Measurements from ENCODE around the gene PODNL1. TPM values are rescaled to one million over a fixed set of nuclear protein-coding genes. Genes with fewer than 3 reads are reported as not detected.
"Not testable (repeated sequence)": the region's sequence is repeated elsewhere in the genome, so short reads cannot be mapped to it uniquely, and the experiment has no call there.

PODNL1 gene
- total RNA-seq, 1 donor from 2014 or later, result 0.42 TPM

DNA sequence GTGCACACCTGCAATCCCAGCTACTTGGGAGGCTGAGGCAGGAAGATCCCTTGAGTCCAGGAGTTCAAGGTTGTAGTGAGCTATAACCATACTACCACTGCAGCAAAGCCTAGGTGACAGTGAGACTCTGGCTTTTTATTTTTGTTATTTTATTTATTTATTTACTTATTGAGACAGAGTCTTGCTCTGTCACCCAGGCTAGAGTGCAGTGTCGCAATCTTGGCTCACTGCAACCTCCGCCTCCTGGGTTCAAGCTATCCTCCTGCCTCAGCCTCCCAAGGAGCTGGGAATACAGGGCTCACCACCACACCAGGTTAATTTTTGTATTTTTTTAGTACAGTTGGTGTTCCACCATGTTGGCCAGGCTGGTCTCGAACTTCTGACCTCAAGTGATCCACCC lies 35.3 kb upstream of the PODNL1 start:
- intact Hi-C loops (cut with micrococcal nuclease), result not testable (repeated sequence)

DNA sequence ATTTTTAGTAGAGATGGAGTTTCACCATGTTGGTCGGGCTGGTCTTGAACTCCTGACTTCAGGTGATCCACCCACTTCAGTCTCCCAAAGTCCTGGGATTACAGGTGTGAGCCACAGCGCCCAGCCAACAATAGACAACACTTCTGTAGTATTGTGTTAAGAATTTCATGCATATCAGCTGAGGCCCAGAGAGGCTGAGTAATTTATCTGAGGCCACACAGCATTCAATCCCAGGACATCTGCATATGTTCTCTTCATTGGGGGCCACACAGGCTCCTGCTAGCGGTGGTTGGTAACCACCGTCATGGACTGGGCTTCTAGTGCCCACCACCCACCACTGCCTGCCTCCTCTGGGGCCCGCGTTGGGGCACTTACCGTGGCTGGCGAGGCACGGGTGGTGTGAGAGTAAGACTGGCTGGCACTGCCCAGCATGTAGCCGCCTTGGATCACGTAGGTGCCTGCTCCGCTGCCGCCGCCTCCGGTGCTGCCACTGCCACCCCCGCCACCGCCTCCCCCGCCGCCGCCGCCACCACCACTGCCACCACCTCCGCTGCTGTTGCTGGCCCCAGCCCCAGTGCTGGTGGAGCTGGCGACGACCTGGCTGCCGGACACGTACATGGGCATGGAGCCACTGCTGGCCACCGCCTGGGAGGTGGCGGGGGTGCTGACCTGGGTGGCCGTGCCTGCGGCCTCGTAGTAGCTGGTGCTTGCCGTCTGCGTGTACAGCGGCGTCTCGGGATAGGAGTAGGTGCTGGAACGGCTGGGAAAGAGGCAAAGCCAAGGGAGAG lies 34.3 kb upstream of the PODNL1 start:
- intact Hi-C loops (cut with micrococcal nuclease), result no loop called here

DNA sequence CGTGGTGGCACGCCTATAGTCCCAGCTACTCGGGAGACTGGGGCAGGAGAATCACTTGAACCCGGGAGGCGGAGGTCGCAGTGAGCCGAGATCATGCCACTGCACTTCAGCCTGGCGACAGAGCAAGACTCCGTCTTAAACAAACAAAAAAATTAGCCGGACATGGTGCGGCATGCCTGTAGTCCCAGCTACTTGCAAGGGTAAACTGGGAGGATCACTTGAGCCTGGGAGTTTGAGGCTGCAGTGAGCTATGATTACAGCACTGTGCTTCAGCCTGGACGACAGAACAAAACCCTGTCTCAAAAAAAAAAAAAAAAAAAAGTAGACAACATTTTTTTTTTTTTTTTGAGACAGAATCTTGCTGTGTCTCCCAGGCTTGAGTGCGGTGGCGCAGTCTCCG lies 33.7 kb upstream of the PODNL1 start:
- intact Hi-C loops (cut with micrococcal nuclease), result not testable (repeated sequence)

DNA sequence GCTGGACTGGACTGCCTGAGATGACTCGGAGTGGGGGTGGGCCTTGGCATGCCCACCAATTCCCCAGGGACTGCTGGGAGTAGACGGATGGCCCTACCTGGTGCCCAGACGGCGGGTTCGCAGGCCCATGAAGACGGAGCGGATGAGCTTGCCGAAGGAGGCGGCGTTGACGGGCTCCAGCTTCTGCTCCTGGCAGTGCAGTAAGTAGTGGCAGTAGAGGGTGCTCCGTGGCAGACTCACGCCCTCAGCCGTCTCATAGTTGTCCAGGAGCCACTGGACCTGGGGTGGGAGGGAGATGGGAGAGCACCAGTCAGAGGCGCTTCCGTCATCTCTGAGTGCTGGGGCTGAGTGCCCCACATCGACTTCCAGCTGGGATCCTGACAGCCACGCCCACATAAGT lies 31.7 kb upstream of the PODNL1 start:
- intact Hi-C loops (cut with micrococcal nuclease), result no loop called here

DNA sequence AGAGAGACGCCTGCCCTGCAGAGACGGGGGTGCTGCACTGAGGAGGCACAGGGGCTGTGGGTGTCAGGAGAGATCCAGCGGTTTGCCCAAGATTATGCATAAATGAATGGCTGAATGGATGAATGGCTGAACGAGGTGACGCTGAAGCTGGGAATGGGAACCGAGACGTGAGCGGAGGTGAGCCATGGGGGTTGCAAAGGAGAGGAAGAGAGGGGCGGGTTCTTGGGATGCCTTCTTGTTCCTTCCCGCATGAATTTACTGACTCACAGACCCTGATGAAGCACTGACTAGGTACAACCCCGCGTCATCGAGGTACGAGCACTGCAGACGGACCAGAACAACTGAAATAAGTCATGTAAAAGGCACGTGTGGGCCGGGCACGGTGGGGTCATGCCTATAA lies 30.8 kb upstream of the PODNL1 start:
- intact Hi-C loops (cut with micrococcal nuclease), result no loop called here

DNA sequence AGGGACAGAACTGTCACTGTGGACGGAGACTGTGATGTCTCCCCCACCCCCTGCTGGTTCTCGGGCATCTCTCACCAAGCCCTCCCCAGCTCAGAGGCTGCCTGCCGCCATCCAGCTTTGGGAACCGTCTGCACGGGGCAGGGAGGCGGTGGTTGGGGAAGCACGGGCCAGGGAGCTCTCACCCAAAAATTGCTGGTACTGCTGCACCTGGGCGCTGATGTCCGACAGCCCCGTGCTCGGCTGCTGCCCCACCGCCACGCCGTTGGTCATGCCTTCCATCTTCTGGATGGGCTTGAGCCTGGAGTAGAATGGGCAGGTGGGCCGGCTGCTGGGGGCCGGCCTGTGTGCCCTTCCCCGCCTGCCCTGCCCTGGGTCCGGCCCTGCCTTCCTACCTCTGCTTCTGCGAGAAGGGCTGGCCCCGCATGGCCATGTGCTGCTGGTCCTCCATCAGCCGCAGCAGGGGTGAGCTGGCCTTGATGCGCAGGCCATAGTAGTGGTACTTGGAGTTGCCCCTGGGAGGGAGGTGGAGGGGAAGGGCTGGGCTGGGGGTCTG lies 30.2 kb upstream of the PODNL1 start:
- intact Hi-C loops (cut with micrococcal nuclease), result no loop called here

DNA sequence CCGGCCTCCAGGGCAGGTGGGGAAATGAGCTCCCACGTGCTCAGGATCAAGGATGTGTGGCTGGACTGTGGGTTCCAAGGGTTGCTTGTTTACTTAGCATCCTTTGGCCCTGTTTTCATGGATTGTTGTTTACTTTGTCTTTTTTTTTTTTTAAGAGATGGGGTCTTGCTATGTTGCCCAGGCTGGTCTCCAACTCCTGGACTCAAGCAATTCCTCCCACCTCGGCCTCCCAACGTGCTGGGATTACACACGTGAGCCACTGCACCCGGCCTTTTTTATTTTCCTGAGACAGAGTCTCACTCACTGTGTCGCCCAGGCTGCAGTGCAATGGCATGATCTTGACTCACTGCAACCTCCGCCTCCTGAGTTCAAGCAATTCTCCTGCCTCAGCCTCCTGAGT lies 29.0 kb upstream of the PODNL1 start:
- intact Hi-C loops (cut with micrococcal nuclease), result not testable (repeated sequence)

DNA sequence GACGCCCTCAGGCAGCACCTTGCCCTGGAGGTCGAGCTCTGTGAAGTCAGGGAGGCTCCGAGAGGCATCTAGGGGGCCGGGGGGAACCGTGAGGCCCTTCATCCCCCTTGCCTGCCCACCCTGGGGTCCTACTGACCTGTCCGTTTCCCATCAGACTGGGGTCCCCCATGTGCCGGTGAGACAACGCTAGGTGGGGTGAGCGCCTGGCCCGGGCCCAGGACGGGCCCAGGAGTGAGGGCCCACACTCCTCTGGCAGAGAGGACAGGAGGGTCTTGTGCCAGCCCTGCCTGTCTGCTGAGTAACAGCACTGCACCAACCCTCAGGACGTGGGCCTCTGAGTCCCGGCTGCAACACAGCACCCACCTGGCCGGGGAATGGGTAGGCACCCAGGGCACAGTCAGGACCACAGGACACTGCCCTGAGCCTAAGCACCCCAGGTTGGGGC lies 28.5 kb upstream of the PODNL1 start:
- intact Hi-C loops (cut with micrococcal nuclease), result no loop called here

DNA sequence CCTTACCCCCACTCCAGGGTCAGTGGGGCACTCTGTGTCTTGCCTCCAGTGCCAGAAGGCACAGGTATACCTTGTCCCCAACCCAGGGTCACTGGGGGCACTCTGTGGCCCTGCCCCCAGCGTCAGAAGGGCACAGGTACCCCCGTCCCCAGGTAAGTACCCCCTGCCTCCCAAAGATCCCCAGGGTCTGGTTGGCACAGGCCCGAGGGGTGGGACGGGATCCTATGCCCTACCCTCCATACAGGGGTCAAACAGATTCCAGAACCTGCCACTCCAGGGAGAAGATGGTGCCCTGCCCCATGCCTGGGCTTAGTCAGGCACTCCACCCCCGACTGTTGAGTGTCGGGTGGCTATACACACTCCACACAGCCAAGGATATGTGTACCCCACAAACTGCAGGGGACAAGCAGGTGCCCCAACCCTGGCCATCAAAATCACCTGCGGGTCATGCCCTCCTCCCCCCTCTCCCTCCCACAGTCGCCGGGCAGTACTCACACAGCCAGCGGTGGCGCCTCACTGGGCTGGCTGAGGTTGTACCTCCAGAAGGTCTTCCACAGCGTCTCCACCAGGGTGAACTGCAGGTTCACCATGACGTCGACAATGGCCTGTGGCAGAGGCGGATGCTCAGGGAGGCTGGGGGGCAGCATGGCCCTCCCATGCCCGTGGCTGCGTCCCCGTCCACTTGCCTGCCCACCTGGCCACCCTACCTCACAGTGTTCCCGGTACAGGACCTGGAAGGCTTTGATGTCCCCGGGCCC lies 27.9 kb upstream of the PODNL1 start:
- intact Hi-C loops (cut with micrococcal nuclease), result no loop called here

DNA sequence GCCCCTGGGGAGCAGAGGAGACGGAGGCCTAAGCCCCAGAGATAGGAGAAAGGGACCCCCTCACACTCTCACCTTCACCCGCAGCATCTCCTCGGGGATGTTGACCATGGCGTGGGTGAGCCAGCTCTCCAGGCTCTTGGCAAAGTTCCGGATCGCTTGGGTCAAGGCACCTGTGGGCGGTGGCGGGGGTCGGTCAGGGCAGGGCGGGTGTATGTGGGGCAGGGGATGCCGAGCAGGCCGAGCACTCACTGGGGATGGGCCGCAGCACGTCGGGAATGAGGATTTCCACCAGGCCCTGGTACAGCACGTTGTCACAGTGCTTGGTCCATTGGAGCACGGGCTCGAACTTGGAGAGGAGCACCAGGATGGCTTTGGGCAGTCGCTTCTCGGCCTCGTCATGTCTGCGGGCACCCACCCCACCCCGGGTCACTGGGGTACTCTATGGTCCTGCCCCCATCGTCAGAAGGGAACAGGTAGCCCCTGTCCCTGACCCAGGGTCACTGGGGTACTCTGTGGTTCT lies 27.2 kb upstream of the PODNL1 start:
- intact Hi-C loops (cut with micrococcal nuclease), result no loop called here

DNA sequence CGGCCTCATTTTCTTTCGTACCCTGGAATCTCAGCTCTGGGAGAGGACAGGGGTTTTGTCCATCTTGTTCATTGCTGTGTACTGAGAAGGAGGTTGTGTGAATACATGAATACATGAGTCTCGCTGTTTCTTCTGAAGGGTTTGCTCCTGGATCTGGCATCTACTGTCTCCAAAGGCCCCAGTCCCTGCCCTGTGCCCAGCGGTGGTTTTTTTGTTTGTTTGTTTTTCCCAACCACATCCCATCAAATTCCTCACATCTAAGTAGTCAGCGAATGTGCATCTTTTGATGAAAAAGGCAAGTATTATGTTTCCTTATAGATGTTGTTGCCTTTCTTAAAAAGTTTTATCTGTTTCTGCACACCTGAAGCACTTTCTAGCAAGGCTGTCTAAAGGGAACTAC lies 26.6 kb upstream of the PODNL1 start:
- intact Hi-C loops (cut with micrococcal nuclease), result no loop called here

DNA sequence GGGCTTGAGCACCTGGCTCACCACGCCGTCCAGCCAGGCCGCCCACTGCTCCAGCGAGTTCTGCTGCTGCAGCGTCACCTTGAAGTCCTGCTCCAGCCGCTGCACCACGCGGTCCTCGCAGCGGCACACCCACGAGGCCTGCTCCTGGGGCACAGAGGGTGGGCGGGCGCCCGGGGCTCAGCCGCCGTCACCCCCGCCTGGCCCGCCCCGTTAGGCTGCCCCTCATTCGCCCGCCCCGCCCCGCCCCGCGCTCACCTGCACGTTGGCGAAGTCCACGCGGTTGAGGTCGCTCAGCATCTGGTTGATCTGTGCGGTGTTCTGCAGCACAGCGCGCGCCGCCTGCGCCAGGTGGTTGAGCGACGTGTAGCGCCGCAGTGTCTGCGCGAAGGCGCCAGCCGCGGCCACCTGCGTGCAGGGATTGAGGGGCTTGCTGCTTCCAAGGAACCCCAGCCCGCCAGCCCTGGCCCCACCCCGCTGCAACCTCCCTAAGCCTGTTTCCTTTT lies 25.4 kb upstream of the PODNL1 start:
- intact Hi-C loops (cut with micrococcal nuclease), result no loop called here

DNA sequence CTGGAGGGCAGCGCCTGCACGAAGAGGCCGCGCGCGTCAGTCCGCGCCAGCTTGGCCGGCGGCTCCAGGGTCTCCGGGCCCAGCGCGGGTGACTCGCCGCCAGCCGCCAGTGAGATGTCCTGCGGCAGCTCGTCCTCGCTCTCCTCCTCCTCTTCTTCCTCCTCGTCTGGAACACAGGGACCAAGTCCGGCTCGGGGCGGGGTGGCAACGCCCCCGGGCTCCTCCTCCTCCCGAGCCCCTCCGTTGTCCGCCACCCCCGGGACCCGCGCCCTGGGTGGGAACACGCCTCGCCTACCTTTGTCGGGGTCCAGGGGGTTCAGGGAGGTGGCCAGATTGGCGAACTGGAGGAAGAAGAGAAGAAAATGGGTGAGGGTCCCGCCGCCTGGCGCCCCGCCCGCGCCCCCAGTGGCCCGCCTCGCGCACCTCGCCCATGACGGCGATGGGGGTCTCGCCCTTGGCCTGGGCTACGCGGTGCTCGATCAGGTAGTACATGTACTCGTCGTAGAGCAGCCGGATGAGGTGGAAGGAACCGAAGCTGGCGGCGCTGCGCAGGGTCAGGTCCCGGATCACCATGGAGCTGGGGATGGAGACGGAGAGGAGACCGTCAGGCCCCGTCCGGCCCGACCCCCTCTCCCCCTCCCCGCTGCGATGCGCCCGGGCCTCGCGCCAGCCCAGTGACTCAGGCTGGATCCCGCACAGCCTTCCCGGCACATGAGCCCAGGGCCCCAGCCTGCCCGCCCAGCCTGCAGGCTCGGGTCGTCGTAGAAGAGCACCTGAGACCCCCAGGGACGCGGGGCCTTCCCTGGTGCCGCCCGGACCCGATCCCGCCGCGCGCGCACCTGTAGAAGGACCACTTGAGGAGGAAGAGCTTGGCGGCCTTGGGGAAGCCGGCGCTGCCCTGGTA lies 24.7 kb upstream of the PODNL1 start:
- intact Hi-C loops (cut with micrococcal nuclease), result no loop called here

DNA sequence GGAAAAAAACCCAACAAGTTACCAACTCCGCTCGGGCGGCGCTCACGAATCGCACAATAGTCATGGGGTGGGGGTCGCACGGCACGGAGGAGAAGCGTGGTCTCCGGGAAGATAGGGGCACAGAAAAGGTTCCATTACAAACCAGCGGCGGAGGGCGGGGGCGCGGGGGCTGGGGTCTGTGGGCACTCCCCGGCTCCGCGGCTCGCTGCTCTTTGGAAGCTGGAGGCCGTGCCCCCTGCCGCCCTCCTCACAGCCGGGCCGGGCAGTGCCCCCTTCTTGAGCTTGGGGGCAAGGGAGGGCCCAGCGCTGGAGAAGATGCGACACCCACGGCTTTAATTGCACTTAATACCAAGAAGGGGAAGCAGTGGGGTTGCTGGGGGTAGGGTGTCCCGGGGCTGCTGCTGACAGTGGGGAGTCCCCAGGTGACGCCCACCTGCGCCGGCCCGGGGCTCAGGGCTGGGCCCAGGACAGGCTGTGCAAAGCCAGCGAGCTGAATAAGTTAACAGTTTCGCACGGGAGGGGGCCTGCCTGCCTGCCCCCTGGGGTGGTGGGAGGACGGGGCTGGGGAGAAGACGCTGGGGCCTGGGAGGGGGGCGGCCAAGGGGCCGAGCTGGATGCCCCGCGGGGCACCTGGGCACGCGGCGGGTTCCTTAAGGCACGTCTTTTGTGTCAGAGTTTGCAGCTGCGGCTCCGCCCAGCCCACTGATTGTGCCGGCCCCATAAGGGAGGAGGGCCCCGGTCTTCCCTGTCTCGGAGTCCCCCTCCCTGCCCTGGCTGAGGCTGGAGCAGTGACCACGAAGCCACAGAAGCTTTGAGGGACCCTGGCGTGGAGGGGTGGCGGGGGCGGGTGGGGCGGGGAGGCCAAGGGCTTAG lies 23.8 kb upstream of the PODNL1 start:
- intact Hi-C loops (cut with micrococcal nuclease), result no loop called here

DNA sequence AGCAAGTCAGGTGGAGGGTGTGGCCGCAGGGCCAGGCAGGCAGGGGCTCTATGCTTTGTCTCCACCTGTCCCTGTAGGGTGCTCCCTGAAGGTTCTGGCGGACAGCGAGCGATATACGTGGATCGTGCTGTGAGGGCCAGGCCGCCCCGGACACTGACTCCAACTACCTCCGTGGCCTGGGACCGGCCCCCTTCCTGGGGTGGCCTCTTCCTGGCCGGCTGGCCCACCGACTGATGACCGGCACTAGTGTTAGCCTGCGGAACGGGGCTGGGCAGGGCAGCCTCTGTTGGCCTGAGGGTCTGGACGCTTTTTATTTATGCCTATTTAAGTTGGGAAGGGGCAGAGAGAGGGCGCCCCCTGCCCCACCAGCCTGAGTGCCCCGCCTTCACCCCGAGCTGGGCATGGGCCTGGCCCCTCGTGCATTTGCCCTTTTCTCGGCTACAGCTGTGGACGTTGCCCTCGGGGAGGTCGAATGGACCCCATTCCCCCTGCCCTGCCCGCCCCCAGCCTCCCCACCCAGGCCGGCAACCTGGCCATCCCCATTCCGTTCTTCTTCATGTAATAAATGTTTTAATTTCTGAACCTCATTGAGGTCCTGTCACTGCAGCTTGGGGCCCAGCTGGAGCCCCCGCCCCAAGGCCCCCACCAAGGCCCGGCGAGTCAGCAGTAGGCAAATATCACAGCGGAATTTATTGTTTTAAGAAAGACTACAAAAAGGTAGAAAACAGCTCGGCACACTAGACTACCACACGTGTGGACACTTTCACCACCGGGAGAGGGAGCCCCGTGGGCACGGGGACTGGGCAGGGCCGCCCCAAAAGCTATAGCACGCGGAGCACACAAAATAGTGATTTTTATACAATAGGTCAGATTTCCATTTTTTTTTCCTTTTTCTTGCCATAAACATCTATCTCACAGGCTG lies 22.9 kb upstream of the PODNL1 start:
- intact Hi-C loops (cut with micrococcal nuclease), result no loop called here

DNA sequence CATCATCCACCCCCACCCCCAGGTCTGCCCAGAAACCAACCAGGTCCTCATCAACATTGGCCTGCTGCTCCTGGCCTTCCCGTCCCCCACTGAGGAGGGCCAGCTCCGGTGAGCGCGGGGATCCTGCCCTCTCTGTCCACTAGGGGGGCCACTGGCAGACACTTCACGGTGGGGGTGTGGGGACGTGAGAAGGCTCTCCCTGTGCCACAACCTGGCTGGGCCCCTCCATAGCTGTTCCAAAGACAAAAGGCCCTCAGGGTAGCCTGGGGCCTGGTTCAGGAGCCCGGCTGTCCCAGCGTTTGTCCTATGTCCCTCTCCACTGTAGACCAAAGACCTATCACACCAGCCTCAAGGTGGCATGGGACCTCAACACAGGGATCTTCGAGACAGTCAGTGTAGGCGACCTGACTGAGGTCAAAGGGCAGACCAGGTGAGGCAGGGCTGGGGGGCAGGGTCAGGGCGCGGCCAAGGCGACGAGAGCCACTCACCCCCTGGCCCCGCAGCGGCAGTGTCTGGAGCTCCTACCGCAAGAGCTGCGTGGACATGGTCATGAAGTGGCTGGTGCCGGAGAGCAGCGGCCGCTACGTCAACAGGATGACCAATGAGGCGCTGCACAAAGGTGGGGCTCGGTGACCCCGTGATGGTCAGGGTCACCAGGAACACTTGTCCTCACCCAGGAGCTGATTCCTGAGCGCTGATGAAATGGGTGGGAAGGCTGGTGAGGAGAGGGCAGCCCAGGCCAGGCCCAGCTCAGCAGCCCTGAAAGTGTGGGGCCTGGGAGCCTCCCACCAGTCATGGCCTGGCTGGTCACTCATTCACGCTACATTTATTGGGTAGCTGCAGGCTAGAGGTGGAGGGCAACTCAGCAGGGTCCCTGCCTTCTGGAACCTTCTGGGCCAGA lies 22.0 kb upstream of the PODNL1 start:
- intact Hi-C loops (cut with micrococcal nuclease), result no loop called here

DNA sequence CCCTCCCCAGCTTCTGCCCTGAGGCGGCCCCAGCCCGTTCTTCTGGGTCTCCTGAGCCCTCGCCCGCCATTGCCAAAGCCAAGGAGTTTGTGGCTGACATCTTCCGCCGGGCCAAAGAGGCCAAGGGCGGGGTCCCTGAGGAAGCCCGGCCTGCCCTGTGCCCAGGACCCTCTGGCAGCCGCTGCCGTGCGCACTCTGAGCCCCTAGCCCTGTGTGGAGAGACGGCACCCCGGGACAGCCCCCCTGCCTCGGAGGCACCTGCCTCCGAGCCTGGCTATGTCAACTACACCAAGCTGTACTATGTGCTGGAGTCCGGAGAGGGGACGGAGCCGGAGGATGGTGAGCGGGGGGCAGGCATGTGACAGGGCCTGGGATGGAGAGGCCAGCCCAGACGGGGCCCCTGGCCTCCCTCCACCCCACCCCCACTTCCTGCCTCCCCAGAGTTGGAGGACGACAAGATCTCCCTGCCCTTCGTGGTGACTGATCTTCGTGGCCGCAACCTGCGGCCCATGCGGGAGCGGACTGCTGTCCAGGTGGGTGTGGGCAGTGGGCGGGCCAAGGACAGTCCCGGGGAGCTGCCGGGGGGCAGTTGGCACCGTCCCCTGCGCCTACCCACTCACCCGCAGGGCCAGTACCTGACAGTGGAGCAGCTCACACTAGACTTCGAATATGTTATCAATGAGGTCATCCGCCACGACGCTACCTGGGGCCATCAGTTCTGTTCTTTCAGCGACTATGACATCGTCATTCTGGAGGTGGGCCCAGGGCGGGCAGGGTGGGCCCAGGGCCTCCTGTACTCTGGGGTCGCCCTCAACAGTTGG lies 21.1 kb upstream of the PODNL1 start:
- intact Hi-C loops (cut with micrococcal nuclease), result no loop called here
